Measurements from ENCODE around the gene NOTCH1. TPM values are rescaled to one million over a fixed set of nuclear protein-coding genes. Genes with fewer than 3 reads are reported as not detected.

NOTCH1 gene
- total and polyA plus RNA-seq, 2 of the 8 experiments (the other 6 are each of a cell fraction or from before 2014, with no cell fraction given), result 6.9 to 55.6 TPM

DNA sequence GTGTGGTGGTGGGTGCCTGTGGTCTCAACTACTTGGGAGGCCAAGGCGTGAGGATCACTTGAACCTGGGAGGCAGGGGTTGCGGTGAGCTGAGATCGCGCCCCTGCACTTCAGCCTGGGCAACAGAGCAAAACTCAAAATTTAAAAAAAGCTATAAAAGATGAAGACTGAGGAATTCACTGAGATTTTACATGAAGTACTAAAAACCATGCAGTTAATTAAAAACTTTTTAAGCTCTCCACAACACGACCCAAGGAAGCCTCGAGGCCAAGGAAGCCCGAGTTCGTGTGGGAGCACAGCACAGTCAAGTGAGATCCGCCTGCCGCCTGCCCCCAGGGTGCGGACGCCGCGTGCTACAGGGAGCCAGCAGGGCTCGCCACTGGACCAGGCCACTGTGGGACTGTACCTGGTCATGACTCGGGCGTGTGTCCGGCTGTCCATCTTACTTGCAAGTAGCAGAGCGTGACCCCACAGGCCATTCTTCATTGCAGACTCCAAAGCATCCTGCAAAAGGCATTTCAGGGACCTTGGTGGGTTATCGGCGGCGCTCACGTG is 85.0 kb downstream of the NOTCH1 start (continued):
- TF ChIP-seq TCF12 (IDR thresholded peaks at IDR 0.05; ENCODE audit: low read depth, low read length), result no peak
- no peak for TF ChIP-seq SP1 (IDR thresholded peaks at IDR 0.05; ENCODE audit: low read depth, low read length)
- no peak for TF ChIP-seq SP4 (IDR thresholded peaks at IDR 0.05; ENCODE audit: low read length)
- no peak for TF ChIP-seq CBX5 (IDR thresholded peaks at IDR 0.05; ENCODE audit: low read depth, low read length)
- TF ChIP-seq MAX (IDR thresholded peaks at IDR 0.05), result no peak
- TF ChIP-seq BCL11A (IDR thresholded peaks at IDR 0.05; ENCODE audit: low read depth in 2 of 2, low read length in 2 of 2), result no peak
